Cardiac fibroblast (primary cell): ENCODE results near the gene SMYD2.

ENCODE experiments used
- DNase-seq, 2 donors: peaks; one replicate each; pipeline versions ENCODE4 v3.0.0 to v3.0.0-alpha.2; 2010; ENCODE audit warnings: low read depth in 2 of 2
- H3K4me3 ChIP-seq, 2 donors: replicated peaks in 1 of 2; 1 replicate in 1 of 2; 2 replicates in 1 of 2; pipeline ENCODE4 v1.5.1; 2011; ENCODE audit warnings: low read depth in 2 of 2, low read length in 2 of 2, mild to moderate bottlenecking in 2 of 2, moderate library complexity in 1 of 2
- TF ChIP-seq, protein P1 (sequence below): IDR thresholded peaks from one replicate; pipeline ENCODE4 v1.5.1; 2011; ENCODE audit warnings: low read depth, mild to moderate bottlenecking, low read length, inconsistent platforms

The SMYD2 gene

GRCh38 chr1:214386333-214386732, 105.4 kb downstream of the SMYD2 start:
- no peak overlapping the region for H3K4me3 ChIP-seq
- TF ChIP-seq, protein P1, sequence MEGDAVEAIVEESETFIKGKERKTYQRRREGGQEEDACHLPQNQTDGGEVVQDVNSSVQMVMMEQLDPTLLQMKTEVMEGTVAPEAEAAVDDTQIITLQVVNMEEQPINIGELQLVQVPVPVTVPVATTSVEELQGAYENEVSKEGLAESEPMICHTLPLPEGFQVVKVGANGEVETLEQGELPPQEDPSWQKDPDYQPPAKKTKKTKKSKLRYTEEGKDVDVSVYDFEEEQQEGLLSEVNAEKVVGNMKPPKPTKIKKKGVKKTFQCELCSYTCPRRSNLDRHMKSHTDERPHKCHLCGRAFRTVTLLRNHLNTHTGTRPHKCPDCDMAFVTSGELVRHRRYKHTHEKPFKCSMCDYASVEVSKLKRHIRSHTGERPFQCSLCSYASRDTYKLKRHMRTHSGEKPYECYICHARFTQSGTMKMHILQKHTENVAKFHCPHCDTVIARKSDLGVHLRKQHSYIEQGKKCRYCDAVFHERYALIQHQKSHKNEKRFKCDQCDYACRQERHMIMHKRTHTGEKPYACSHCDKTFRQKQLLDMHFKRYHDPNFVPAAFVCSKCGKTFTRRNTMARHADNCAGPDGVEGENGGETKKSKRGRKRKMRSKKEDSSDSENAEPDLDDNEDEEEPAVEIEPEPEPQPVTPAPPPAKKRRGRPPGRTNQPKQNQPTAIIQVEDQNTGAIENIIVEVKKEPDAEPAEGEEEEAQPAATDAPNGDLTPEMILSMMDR = no peak
- DNase-seq = no peak
